ENCODE results near the gene CDC25A. TPM values are rescaled to one million over a fixed set of nuclear protein-coding genes. Genes with fewer than 3 reads are reported as not detected.

The CDC25A gene
- total and polyA plus RNA-seq, 9 donors: 3.8 to 6.2 (median 5.1) TPM

- H3K9me3 ChIP-seq (replicated peaks; ENCODE audit: control insufficient read depth, low read depth, low read length): no peaks in the 10 kb centered on the region
- no peak for DNase-seq
- no CpG with 5 or more reads among the region's 2 CpGs for WGBS (ENCODE audit: insufficient coverage)
- H3K4me1 ChIP-seq (ENCODE audit: control insufficient read depth, insufficient read depth, low read length): peaks cover 15% of the 10 kb centered on the region
- no peak overlapping the region for H3K27ac ChIP-seq (ENCODE audit: low read length)
- peaks cover 32% of the 10 kb centered on the region for H3K36me3 ChIP-seq (ENCODE audit: control insufficient read depth, insufficient read depth, low read length)
- no peak overlapping the region for H3K4me3 ChIP-seq (ENCODE audit: low read length)
- no peaks in the 10 kb centered on the region for H3K27me3 ChIP-seq (ENCODE audit: control insufficient read depth, insufficient read depth, low read length)
Observed at GRCh38 chr3:48184299-48184698, 3.9 kb downstream of the CDC25A start.

GRCh38 chr3:48180531-48181253 is 7.5 kb downstream of the CDC25A start:
- H3K27me3 ChIP-seq (ENCODE audit: control insufficient read depth, insufficient read depth, low read length): no peaks in the 10 kb centered on the region
- H3K36me3 ChIP-seq (ENCODE audit: control insufficient read depth, insufficient read depth, low read length): peaks cover 36% of the 10 kb centered on the region
- no peak for DNase-seq
- no CpG with 5 or more reads among the region's 5 CpGs for WGBS (ENCODE audit: insufficient coverage)
- H3K27ac ChIP-seq (ENCODE audit: low read length): no peak overlapping the region
- no peaks in the 10 kb centered on the region for H3K9me3 ChIP-seq (replicated peaks; ENCODE audit: control insufficient read depth, low read depth, low read length)
- H3K4me1 ChIP-seq (ENCODE audit: control insufficient read depth, insufficient read depth, low read length): no peaks in the 10 kb centered on the region
- H3K4me3 ChIP-seq (ENCODE audit: low read length): no peak overlapping the region

- DNase-seq: no peak
- Histone ChIP-seq H3K4me3 (ENCODE audit: low read length) (no peak overlapping the region), H3K36me3 (ENCODE audit: control insufficient read depth, insufficient read depth, low read length) (peaks cover 33% of the 10 kb centered on the region), H3K9me3 (replicated peaks; ENCODE audit: control insufficient read depth, low read depth, low read length) (no peaks in the 10 kb centered on the region), H3K27me3 (ENCODE audit: control insufficient read depth, insufficient read depth, low read length) (no peaks in the 10 kb centered on the region), H3K27ac (ENCODE audit: low read length) (no peak overlapping the region), H3K4me1 (ENCODE audit: control insufficient read depth, insufficient read depth, low read length) (no peaks in the 10 kb centered on the region)
- no CpG with 5 or more reads among the region's 5 CpGs for WGBS (ENCODE audit: insufficient coverage)
Observed at GRCh38 chr3:48180021-48180420, 8.2 kb downstream of the CDC25A start.

- H3K27me3 ChIP-seq (ENCODE audit: control insufficient read depth, insufficient read depth, low read length): no peaks in the 10 kb centered on the region
- no CpG with 5 or more reads among the region's 2 CpGs for WGBS (ENCODE audit: insufficient coverage)
- DNase-seq: no peak
- H3K4me3 ChIP-seq (ENCODE audit: low read length): no peak overlapping the region
- no peaks in the 10 kb centered on the region for H3K9me3 ChIP-seq (replicated peaks; ENCODE audit: control insufficient read depth, low read depth, low read length)
- H3K36me3 ChIP-seq (ENCODE audit: control insufficient read depth, insufficient read depth, low read length): peaks cover 30% of the 10 kb centered on the region
- no peak overlapping the region for H3K27ac ChIP-seq (ENCODE audit: low read length)
- no peaks in the 10 kb centered on the region for H3K4me1 ChIP-seq (ENCODE audit: control insufficient read depth, insufficient read depth, low read length)
Observed at GRCh38 chr3:48178072-48178471, 10.1 kb downstream of the CDC25A start.

- H3K9me3 ChIP-seq (replicated peaks; ENCODE audit: control insufficient read depth, low read depth, low read length): no peaks in the 10 kb centered on the region
- H3K36me3 ChIP-seq (ENCODE audit: control insufficient read depth, insufficient read depth, low read length): peaks cover 21% of the 10 kb centered on the region
- DNase-seq: peak; percentile 55
- H3K4me3 ChIP-seq (ENCODE audit: low read length): no peak overlapping the region
- no peak overlapping the region for H3K27ac ChIP-seq (ENCODE audit: low read length)
- H3K4me1 ChIP-seq (ENCODE audit: control insufficient read depth, insufficient read depth, low read length): no peaks in the 10 kb centered on the region
- H3K27me3 ChIP-seq (ENCODE audit: control insufficient read depth, insufficient read depth, low read length): no peaks in the 10 kb centered on the region
- WGBS (ENCODE audit: insufficient coverage): 39% methylated on average over 2 of the region's 5 CpGs
Observed at GRCh38 chr3:48157950-48158376, 30.3 kb downstream of the CDC25A start.

GRCh38 chr3:48157202-48157840 is 30.9 kb downstream of the CDC25A start:
- DNase-seq: no peak
- Histone ChIP-seq H3K27me3 (ENCODE audit: control insufficient read depth, insufficient read depth, low read length) (no peaks in the 10 kb centered on the region), H3K27ac (ENCODE audit: low read length) (no peak overlapping the region), H3K9me3 (replicated peaks; ENCODE audit: control insufficient read depth, low read depth, low read length) (no peaks in the 10 kb centered on the region), H3K4me3 (ENCODE audit: low read length) (no peak overlapping the region), H3K36me3 (ENCODE audit: control insufficient read depth, insufficient read depth, low read length) (peaks cover 19% of the 10 kb centered on the region), H3K4me1 (ENCODE audit: control insufficient read depth, insufficient read depth, low read length) (peaks cover under 1% of the 10 kb centered on the region)
- no CpG with 5 or more reads among the region's 5 CpGs for WGBS (ENCODE audit: insufficient coverage)

- no peaks in the 10 kb centered on the region for H3K27me3 ChIP-seq (ENCODE audit: control insufficient read depth, insufficient read depth, low read length)
- no CpG with 5 or more reads among the region's 2 CpGs for WGBS (ENCODE audit: insufficient coverage)
- H3K4me1 ChIP-seq (ENCODE audit: control insufficient read depth, insufficient read depth, low read length): peaks cover 5% of the 10 kb centered on the region
- H3K9me3 ChIP-seq (replicated peaks; ENCODE audit: control insufficient read depth, low read depth, low read length): no peaks in the 10 kb centered on the region
- no peak for DNase-seq
- H3K4me3 ChIP-seq (ENCODE audit: low read length): no peak overlapping the region
- peaks cover 19% of the 10 kb centered on the region for H3K36me3 ChIP-seq (ENCODE audit: control insufficient read depth, insufficient read depth, low read length)
- H3K27ac ChIP-seq (ENCODE audit: low read length): no peak overlapping the region
Observed at GRCh38 chr3:48156163-48156562, 32.1 kb downstream of the CDC25A start.

GRCh38 chr3:48155122-48155521 is 33.1 kb downstream of the CDC25A start:
- H3K36me3 ChIP-seq (ENCODE audit: control insufficient read depth, insufficient read depth, low read length): peaks cover 17% of the 10 kb centered on the region
- no peaks in the 10 kb centered on the region for H3K9me3 ChIP-seq (replicated peaks; ENCODE audit: control insufficient read depth, low read depth, low read length)
- H3K4me1 ChIP-seq (ENCODE audit: control insufficient read depth, insufficient read depth, low read length): peaks cover 10% of the 10 kb centered on the region
- H3K4me3 ChIP-seq (ENCODE audit: low read length): no peak overlapping the region
- H3K27ac ChIP-seq (ENCODE audit: low read length): no peak overlapping the region
- DNase-seq: no peak
- no peaks in the 10 kb centered on the region for H3K27me3 ChIP-seq (ENCODE audit: control insufficient read depth, insufficient read depth, low read length)
- WGBS (ENCODE audit: insufficient coverage): 52% methylated on average over 2 of the region's 2 CpGs

GRCh38 chr3:48151807-48152427 is 36.3 kb downstream of the CDC25A start:
- Histone ChIP-seq H3K27ac (ENCODE audit: low read length) (no peak overlapping the region), H3K9me3 (replicated peaks; ENCODE audit: control insufficient read depth, low read depth, low read length) (no peaks in the 10 kb centered on the region), H3K4me3 (ENCODE audit: low read length) (no peak overlapping the region), H3K27me3 (ENCODE audit: control insufficient read depth, insufficient read depth, low read length) (no peaks in the 10 kb centered on the region), H3K36me3 (ENCODE audit: control insufficient read depth, insufficient read depth, low read length) (no peaks in the 10 kb centered on the region), H3K4me1 (ENCODE audit: control insufficient read depth, insufficient read depth, low read length) (peaks cover 10% of the 10 kb centered on the region)
- WGBS (ENCODE audit: insufficient coverage): 58% methylated on average over 7 of the region's 8 CpGs
- DNase-seq: peak; percentile 37

GRCh38 chr3:48151058-48151806 is 37.0 kb downstream of the CDC25A start:
- DNase-seq: peak; percentile 97
- Histone ChIP-seq H3K9me3 (replicated peaks; ENCODE audit: control insufficient read depth, low read depth, low read length) (no peaks in the 10 kb centered on the region), H3K4me3 (ENCODE audit: low read length) (no peak overlapping the region), H3K27me3 (ENCODE audit: control insufficient read depth, insufficient read depth, low read length) (no peaks in the 10 kb centered on the region), H3K27ac (ENCODE audit: low read length) (peak overlapping the region; percentile 79), H3K4me1 (ENCODE audit: control insufficient read depth, insufficient read depth, low read length) (peaks cover 10% of the 10 kb centered on the region), H3K36me3 (ENCODE audit: control insufficient read depth, insufficient read depth, low read length) (no peaks in the 10 kb centered on the region)
- 20% methylated on average over 3 of the region's 8 CpGs for WGBS (ENCODE audit: insufficient coverage)

All from muscle of leg (tissue), 11 donors.